ENCODE measurements around the gene GRAMD4.

Gene GRAMD4

GRCh38 chr22:46574993-46575910 lies 44.9 kb upstream of the GRAMD4 start:
- Mint-ChIP-seq H3K9me3 (peaks cover 8% of the 10 kb centered on the region), H3K4me1 (peaks cover 17% of the 10 kb centered on the region), H3K27ac (peak overlapping the region; percentile 44 to 77 (median 66)), H3K27me3 (ENCODE audit: low read depth) (no peaks in the 10 kb centered on the region), H3K36me3 (ENCODE audit: low read depth) (no peaks in the 10 kb centered on the region), H3K4me3 (peak overlapping the region; percentile 82 to 90 (median 86))
- TF ChIP-seq CTCF (IDR thresholded peaks at IDR 0.05; ENCODE audit: unreplicated experiment in 3 of 3) = no peak

GRCh38 chr22:46575911-46576555 lies 44.2 kb upstream of the GRAMD4 start:
- TF ChIP-seq CTCF (IDR thresholded peaks at IDR 0.05; ENCODE audit: unreplicated experiment in 3 of 3) = no peak
- H3K9me3 Mint-ChIP-seq = peaks cover 8% of the 10 kb centered on the region

GRCh38 chr22:46576556-46577367 lies 43.4 kb upstream of the GRAMD4 start:
- peak overlapping the region; percentile 82 to 90 (median 86) for H3K4me3 Mint-ChIP-seq
- no peak for TF ChIP-seq CTCF (IDR thresholded peaks at IDR 0.05; ENCODE audit: unreplicated experiment in 3 of 3)
- no peak overlapping the region for H3K27ac Mint-ChIP-seq
- peaks cover 21% of the 10 kb centered on the region for H3K4me1 Mint-ChIP-seq
- no peaks in the 10 kb centered on the region for H3K36me3 Mint-ChIP-seq (ENCODE audit: low read depth)
- H3K27me3 Mint-ChIP-seq (ENCODE audit: low read depth) = no peaks in the 10 kb centered on the region
- H3K9me3 Mint-ChIP-seq = peaks cover 4% of the 10 kb centered on the region

More at GRCh38 chr22:46575911-46576555, 44.2 kb upstream of the GRAMD4 start:
- H3K27me3 Mint-ChIP-seq (ENCODE audit: low read depth) = no peaks in the 10 kb centered on the region
- no peaks in the 10 kb centered on the region for H3K36me3 Mint-ChIP-seq (ENCODE audit: low read depth)
- H3K4me3 Mint-ChIP-seq = peak overlapping the region; percentile 82 to 90 (median 86)
- peaks cover 21% of the 10 kb centered on the region for H3K4me1 Mint-ChIP-seq
- H3K27ac Mint-ChIP-seq = peak overlapping the region; percentile 66 to 77 (median 68)

- Mint-ChIP-seq H3K27me3 (ENCODE audit: low read depth) (peaks cover 3% of the 10 kb centered on the region), H3K27ac (peak overlapping the region in 1 of 3 experiments; percentile 79), H3K4me3 (peak overlapping the region; percentile 83 to 91 (median 90)), H3K9me3 (no peaks in the 10 kb centered on the region), H3K36me3 (ENCODE audit: low read depth) (no peaks in the 10 kb centered on the region), H3K4me1 (peaks cover 21% of the 10 kb centered on the region)
- TF ChIP-seq CTCF (IDR thresholded peaks at IDR 0.05; ENCODE audit: unreplicated experiment in 3 of 3) = no peak
Observed at GRCh38 chr22:46577368-46578249, 42.6 kb upstream of the GRAMD4 start.

GRCh38 chr22:46578251-46578823 lies 41.8 kb upstream of the GRAMD4 start:
- Mint-ChIP-seq H3K27me3 (ENCODE audit: low read depth) (peaks cover 3% of the 10 kb centered on the region), H3K9me3 (no peaks in the 10 kb centered on the region), H3K27ac (peak overlapping the region; percentile 36 to 83 (median 55)), H3K4me1 (peaks cover 21% of the 10 kb centered on the region), H3K4me3 (peak overlapping the region; percentile 83 to 91 (median 90)), H3K36me3 (ENCODE audit: low read depth) (no peaks in the 10 kb centered on the region)
- TF ChIP-seq CTCF (IDR thresholded peaks at IDR 0.05; ENCODE audit: unreplicated experiment in 3 of 3) = no peak

Measured in nephron (organoid).